ENCODE measurements around the gene CROCC2. TPM values are rescaled to one million over a fixed set of nuclear protein-coding genes. Genes with fewer than 3 reads are reported as not detected.
A peak's percentile ranks its signal among the peaks of the same experiment; 100 is the strongest.

Gene CROCC2
- total and polyA plus RNA-seq, 11 donors, result not detected

DNA sequence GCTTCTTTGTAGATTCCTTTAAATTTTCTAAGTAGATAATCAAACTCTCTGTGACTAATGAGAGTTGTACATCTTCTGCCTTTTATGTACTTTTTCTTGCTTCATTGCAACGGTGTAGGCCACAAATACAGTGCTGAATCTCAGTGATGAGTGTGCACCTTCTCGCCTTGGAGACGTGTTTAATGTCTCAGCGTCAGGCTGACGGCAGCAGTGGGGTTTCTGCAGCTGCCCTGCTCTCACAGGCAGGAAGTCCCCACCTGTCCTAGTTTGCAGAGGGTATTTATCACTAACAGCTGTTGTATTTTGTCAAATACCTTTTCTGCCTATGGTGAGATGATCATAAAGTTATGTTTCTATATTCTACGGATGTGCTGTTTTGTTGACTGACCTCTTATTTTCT lies 24.2 kb upstream of the CROCC2 start:
- no peak for ATAC-seq
- no peak for TF ChIP-seq POLR2A (IDR thresholded peaks at IDR 0.05)
- TF ChIP-seq CTCF (IDR thresholded peaks at IDR 0.05), result no peak
- WGBS, 4 donors, result 53 to 64% (median 60%) methylated on average over 6 of the region's 6 CpGs
- intact Hi-C loops (cut with DNase I), result no loop called here
- Histone ChIP-seq H3K27me3 (no peaks in the 10 kb centered on the region), H3K27ac (no peak overlapping the region), H3K9me3 (no peaks in the 10 kb centered on the region), H3K4me3 (no peak overlapping the region), H3K4me1 (no peaks in the 10 kb centered on the region), H3K36me3 (no peaks in the 10 kb centered on the region)
- no peak for DNase-seq

DNA sequence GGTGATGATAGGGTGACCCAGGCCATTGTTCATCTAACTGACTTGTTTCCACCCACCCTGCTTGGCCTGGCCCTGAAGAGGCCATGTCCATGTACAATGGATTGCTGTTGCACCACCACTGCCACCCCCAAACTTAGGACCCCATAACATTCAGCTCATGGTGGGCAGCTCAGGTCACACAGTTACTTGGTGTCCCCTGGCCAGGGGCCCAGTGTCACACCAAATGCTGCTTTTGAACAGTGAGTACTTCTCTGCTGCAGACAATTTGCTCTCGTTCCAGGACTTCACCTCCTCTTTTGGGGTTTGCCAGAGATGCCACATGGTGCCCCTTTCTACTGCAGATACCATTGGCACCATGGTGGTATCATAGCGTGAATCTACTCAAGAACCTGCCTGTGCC lies 21.9 kb upstream of the CROCC2 start:
- no peaks in the 10 kb centered on the region for H3K4me1 ChIP-seq
- intact Hi-C loops (cut with DNase I), result no loop called here
- TF ChIP-seq POLR2A (IDR thresholded peaks at IDR 0.05) (no peak), CTCF (IDR thresholded peaks at IDR 0.05) (no peak)
- ATAC-seq, result no peak
- no peaks in the 10 kb centered on the region for H3K9me3 ChIP-seq
- H3K27ac ChIP-seq, result no peak overlapping the region
- no peak overlapping the region for H3K4me3 ChIP-seq
- H3K36me3 ChIP-seq, result no peaks in the 10 kb centered on the region
- WGBS, 4 donors, result 72 to 90% (median 84%) methylated on average over 2 of the region's 2 CpGs
- no peaks in the 10 kb centered on the region for H3K27me3 ChIP-seq
- DNase-seq, result peak in 1 of 5 donors; percentile 20

DNA sequence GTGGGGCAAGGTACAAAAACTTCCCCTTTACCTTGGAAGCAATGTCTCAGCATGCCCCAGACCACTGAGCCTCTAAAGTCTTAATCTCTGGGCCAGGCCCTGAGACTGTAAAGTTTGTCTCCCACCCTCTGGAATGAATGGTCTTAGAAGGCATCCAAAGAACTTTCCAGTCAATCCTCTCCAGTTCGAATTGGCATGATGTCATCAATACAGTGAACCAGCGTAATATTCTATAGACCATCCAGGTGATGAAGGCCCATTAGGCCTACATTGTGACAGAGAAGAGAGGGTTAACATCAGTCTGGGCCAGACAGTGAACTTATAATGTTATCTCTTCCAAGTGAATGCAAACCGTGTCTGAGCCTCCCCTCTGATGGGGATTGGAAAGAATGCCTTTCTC lies 21.4 kb upstream of the CROCC2 start:
- no peak overlapping the region for H3K4me3 ChIP-seq
- 68 to 88% (median 78%) methylated on average over 3 of the region's 3 CpGs for WGBS, 4 donors
- H3K36me3 ChIP-seq, result no peaks in the 10 kb centered on the region
- H3K9me3 ChIP-seq, result no peaks in the 10 kb centered on the region
- ATAC-seq (no peak), DNase-seq (no peak)
- no peak overlapping the region for H3K27ac ChIP-seq
- H3K27me3 ChIP-seq, result no peaks in the 10 kb centered on the region
- H3K4me1 ChIP-seq, result no peaks in the 10 kb centered on the region
- TF ChIP-seq CTCF (IDR thresholded peaks at IDR 0.05) (no peak), POLR2A (IDR thresholded peaks at IDR 0.05) (no peak)
- intact Hi-C loops (cut with DNase I), result no loop called here

- 36 to 70% (median 49%) methylated on average over 1 of the region's 1 CpG for WGBS, 4 donors
- intact Hi-C loops (cut with DNase I), result no loop called here
- H3K4me3 ChIP-seq, result no peak overlapping the region
- no peaks in the 10 kb centered on the region for H3K27me3 ChIP-seq
- no peak overlapping the region for H3K27ac ChIP-seq
- DNase-seq (peak in 2 of 5 donors; percentile 5 to 8), ATAC-seq (no peak)
- H3K4me1 ChIP-seq, result no peaks in the 10 kb centered on the region
- H3K9me3 ChIP-seq, result no peaks in the 10 kb centered on the region
- H3K36me3 ChIP-seq, result no peaks in the 10 kb centered on the region
- TF ChIP-seq POLR2A (IDR thresholded peaks at IDR 0.05), result no peak
- no peak for TF ChIP-seq CTCF (IDR thresholded peaks at IDR 0.05)
Measured at GRCh38 chr2:240885566-240885965, 20.6 kb upstream of the CROCC2 start.

Data from heart left ventricle (tissue), 16 donors.